Measurements from ENCODE around the gene WASF1.

Gene WASF1

GRCh38 chr6:110147870-110148269, 31.6 kb downstream of the WASF1 start:
- H4K8ac ChIP-seq (ENCODE audit: low read length): no peak overlapping the region
- H3K36me3 ChIP-seq (ENCODE audit: control insufficient read depth in 1 of 2, insufficient read depth in 2 of 2, low read depth in 1 of 2, low read length in 2 of 2): no peaks in the 10 kb centered on the region
- H3K4ac ChIP-seq (ENCODE audit: low read depth in 1 of 2, low read length in 2 of 2): no peak overlapping the region
- no peaks in the 10 kb centered on the region for H3K9me3 ChIP-seq (ENCODE audit: control insufficient read depth, low read length)
- no peak overlapping the region for H3K9ac ChIP-seq (ENCODE audit: low read length)
- no peak overlapping the region for H3K4me3 ChIP-seq (ENCODE audit: insufficient read depth in 1 of 2, low read depth in 1 of 2, low read length in 2 of 2)
- no peak overlapping the region for H3K27ac ChIP-seq (ENCODE audit: low read length, poor library complexity, severe bottlenecking)
- H2AFZ ChIP-seq (ENCODE audit: low read depth, low read length): no peak overlapping the region
- H4K91ac ChIP-seq (ENCODE audit: low read length): no peak overlapping the region
- H2AK5ac ChIP-seq (ENCODE audit: low read length, severe bottlenecking): no peak overlapping the region
- no peaks in the 10 kb centered on the region for H3K4me1 ChIP-seq (ENCODE audit: control insufficient read depth, insufficient read depth, low read depth, low read length)
- H2BK5ac ChIP-seq (ENCODE audit: low read depth, low read length, poor library complexity, severe bottlenecking): no peak overlapping the region
- H3K79me1 ChIP-seq (replicated peaks; ENCODE audit: low read length, poor library complexity, severe bottlenecking): peaks cover 1% of the 10 kb centered on the region
- 82% methylated on average over 3 of the region's 3 CpGs for WGBS
- H2BK120ac ChIP-seq (ENCODE audit: low read depth, low read length): no peak overlapping the region
- H3K18ac ChIP-seq (ENCODE audit: low read depth in 1 of 2, low read length in 2 of 2): no peak overlapping the region
- no peak overlapping the region for H3K4me2 ChIP-seq (ENCODE audit: low read length, poor library complexity, severe bottlenecking)
- no peak overlapping the region for H2BK15ac ChIP-seq (ENCODE audit: low read depth, poor library complexity, severe bottlenecking)
- no peak for DNase-seq
- no peak overlapping the region for H3K23ac ChIP-seq (ENCODE audit: low read length in 2 of 2)
- no peak overlapping the region for H2BK12ac ChIP-seq (ENCODE audit: low read length in 2 of 2)
- no peak overlapping the region for H3K14ac ChIP-seq (ENCODE audit: low read length in 2 of 2)
- no peaks in the 10 kb centered on the region for H3K27me3 ChIP-seq (ENCODE audit: control insufficient read depth in 1 of 2, insufficient read depth in 1 of 2, low read length in 2 of 2)

- Histone ChIP-seq H3K14ac (ENCODE audit: low read length in 2 of 2) (no peak overlapping the region), H3K4me1 (ENCODE audit: control insufficient read depth, insufficient read depth, low read depth, low read length) (peaks cover 3% of the 10 kb centered on the region), H3K4me2 (ENCODE audit: low read length, poor library complexity, severe bottlenecking) (no peak overlapping the region), H4K91ac (ENCODE audit: low read length) (no peak overlapping the region), H3K4me3 (ENCODE audit: insufficient read depth in 1 of 2, low read depth in 1 of 2, low read length in 2 of 2) (no peak overlapping the region), H2BK15ac (ENCODE audit: low read depth, poor library complexity, severe bottlenecking) (no peak overlapping the region), H2AK5ac (ENCODE audit: low read length, severe bottlenecking) (no peak overlapping the region), H3K9me3 (ENCODE audit: control insufficient read depth, low read length) (peaks cover 5% of the 10 kb centered on the region), H2BK120ac (ENCODE audit: low read depth, low read length) (no peak overlapping the region), H3K9ac (ENCODE audit: low read length) (no peak overlapping the region), H2BK5ac (ENCODE audit: low read depth, low read length, poor library complexity, severe bottlenecking) (no peak overlapping the region), H2BK12ac (ENCODE audit: low read length in 2 of 2) (no peak overlapping the region), H3K23ac (ENCODE audit: low read length in 2 of 2) (no peak overlapping the region), H3K79me1 (replicated peaks; ENCODE audit: low read length, poor library complexity, severe bottlenecking) (peaks cover 17% of the 10 kb centered on the region), H2AFZ (ENCODE audit: low read depth, low read length) (no peak overlapping the region), H3K36me3 (ENCODE audit: control insufficient read depth in 1 of 2, insufficient read depth in 2 of 2, low read depth in 1 of 2, low read length in 2 of 2) (peaks cover 0 to 14% of the 10 kb centered on the region in 2 experiments), H4K8ac (ENCODE audit: low read length) (peak overlapping the region; percentile 47), H3K4ac (ENCODE audit: low read depth in 1 of 2, low read length in 2 of 2) (no peak overlapping the region), H3K27me3 (ENCODE audit: control insufficient read depth in 1 of 2, insufficient read depth in 1 of 2, low read length in 2 of 2) (no peaks in the 10 kb centered on the region), H3K27ac (ENCODE audit: low read length, poor library complexity, severe bottlenecking) (no peak overlapping the region), H3K18ac (ENCODE audit: low read depth in 1 of 2, low read length in 2 of 2) (no peak overlapping the region)
- 92% methylated on average over 2 of the region's 2 CpGs for WGBS
- DNase-seq: peak; percentile 45
These were observed 38.8 kb downstream of the WASF1 start for GRCh38 chr6:110140650-110141049.

- Histone ChIP-seq H4K8ac (ENCODE audit: low read length) (no peak overlapping the region), H2BK5ac (ENCODE audit: low read depth, low read length, poor library complexity, severe bottlenecking) (no peak overlapping the region), H3K23ac (ENCODE audit: low read length in 2 of 2) (no peak overlapping the region), H2BK120ac (ENCODE audit: low read depth, low read length) (no peak overlapping the region), H3K4me3 (ENCODE audit: insufficient read depth in 1 of 2, low read depth in 1 of 2, low read length in 2 of 2) (peak overlapping the region in 1 of 2 experiments; percentile 14), H3K27ac (ENCODE audit: low read length, poor library complexity, severe bottlenecking) (no peak overlapping the region), H4K91ac (ENCODE audit: low read length) (peak overlapping the region; percentile 61), H2AK5ac (ENCODE audit: low read length, severe bottlenecking) (no peak overlapping the region), H3K9me3 (ENCODE audit: control insufficient read depth, low read length) (peaks cover 5% of the 10 kb centered on the region), H3K4ac (ENCODE audit: low read depth in 1 of 2, low read length in 2 of 2) (no peak overlapping the region), H2BK12ac (ENCODE audit: low read length in 2 of 2) (no peak overlapping the region), H3K4me1 (ENCODE audit: control insufficient read depth, insufficient read depth, low read depth, low read length) (peaks cover 3% of the 10 kb centered on the region), H3K36me3 (ENCODE audit: control insufficient read depth in 1 of 2, insufficient read depth in 2 of 2, low read depth in 1 of 2, low read length in 2 of 2) (peaks cover 0 to 14% of the 10 kb centered on the region in 2 experiments), H3K79me1 (replicated peaks; ENCODE audit: low read length, poor library complexity, severe bottlenecking) (peaks cover 17% of the 10 kb centered on the region), H3K14ac (ENCODE audit: low read length in 2 of 2) (no peak overlapping the region), H3K18ac (ENCODE audit: low read depth in 1 of 2, low read length in 2 of 2) (peak overlapping the region in 1 of 2 experiments; percentile 12), H3K4me2 (ENCODE audit: low read length, poor library complexity, severe bottlenecking) (peak overlapping the region; percentile 22), H3K27me3 (ENCODE audit: control insufficient read depth in 1 of 2, insufficient read depth in 1 of 2, low read length in 2 of 2) (no peaks in the 10 kb centered on the region), H2BK15ac (ENCODE audit: low read depth, poor library complexity, severe bottlenecking) (no peak overlapping the region), H3K9ac (ENCODE audit: low read length) (no peak overlapping the region), H2AFZ (ENCODE audit: low read depth, low read length) (no peak overlapping the region)
- no peak for DNase-seq
- 93% methylated on average over 9 of the region's 9 CpGs for WGBS
These were observed 40.4 kb downstream of the WASF1 start for GRCh38 chr6:110139052-110139451.

GRCh38 chr6:110137924-110138887, 41.3 kb downstream of the WASF1 start:
- Histone ChIP-seq H3K14ac (ENCODE audit: low read length in 2 of 2) (no peak overlapping the region), H3K18ac (ENCODE audit: low read depth in 1 of 2, low read length in 2 of 2) (no peak overlapping the region), H2BK120ac (ENCODE audit: low read depth, low read length) (no peak overlapping the region), H3K4me2 (ENCODE audit: low read length, poor library complexity, severe bottlenecking) (no peak overlapping the region), H3K4ac (ENCODE audit: low read depth in 1 of 2, low read length in 2 of 2) (no peak overlapping the region), H3K27ac (ENCODE audit: low read length, poor library complexity, severe bottlenecking) (no peak overlapping the region), H3K9ac (ENCODE audit: low read length) (no peak overlapping the region), H3K27me3 (ENCODE audit: control insufficient read depth in 1 of 2, insufficient read depth in 1 of 2, low read length in 2 of 2) (no peaks in the 10 kb centered on the region), H2BK5ac (ENCODE audit: low read depth, low read length, poor library complexity, severe bottlenecking) (no peak overlapping the region), H3K79me1 (replicated peaks; ENCODE audit: low read length, poor library complexity, severe bottlenecking) (peaks cover 17% of the 10 kb centered on the region), H3K4me3 (ENCODE audit: insufficient read depth in 1 of 2, low read depth in 1 of 2, low read length in 2 of 2) (no peak overlapping the region), H2AK5ac (ENCODE audit: low read length, severe bottlenecking) (no peak overlapping the region), H3K9me3 (ENCODE audit: control insufficient read depth, low read length) (peaks cover 5% of the 10 kb centered on the region), H2BK15ac (ENCODE audit: low read depth, poor library complexity, severe bottlenecking) (no peak overlapping the region), H3K4me1 (ENCODE audit: control insufficient read depth, insufficient read depth, low read depth, low read length) (peaks cover 3% of the 10 kb centered on the region), H3K23ac (ENCODE audit: low read length in 2 of 2) (no peak overlapping the region), H4K91ac (ENCODE audit: low read length) (peak overlapping the region; percentile 43), H4K8ac (ENCODE audit: low read length) (no peak overlapping the region), H3K36me3 (ENCODE audit: control insufficient read depth in 1 of 2, insufficient read depth in 2 of 2, low read depth in 1 of 2, low read length in 2 of 2) (peaks cover 0 to 14% of the 10 kb centered on the region in 2 experiments), H2BK12ac (ENCODE audit: low read length in 2 of 2) (no peak overlapping the region), H2AFZ (ENCODE audit: low read depth, low read length) (no peak overlapping the region)
- 98% methylated on average over 10 of the region's 10 CpGs for WGBS
- DNase-seq: no peak

All from mesenchymal stem cell (in vitro differentiated cells and primary cell).